ENCODE results near the gene CISD1.

Gene CISD1

DNA sequence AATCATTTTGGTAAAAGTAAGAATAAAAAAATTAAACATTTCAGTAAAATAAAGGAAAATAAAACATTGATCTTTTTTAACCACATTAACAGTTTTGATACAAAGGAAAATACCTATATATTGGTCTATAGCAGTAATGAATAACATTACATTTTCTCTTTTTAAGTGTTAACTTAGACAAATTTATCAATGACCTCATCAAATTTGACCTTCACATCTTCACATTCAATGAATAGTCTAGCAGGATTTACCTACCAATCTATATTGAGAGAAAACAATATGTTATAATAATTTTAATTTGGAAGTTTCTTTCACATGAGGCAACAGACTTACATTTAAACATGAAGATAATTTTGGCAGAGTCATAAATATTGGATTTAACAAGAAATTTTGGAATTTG, 47.9 kb downstream of the CISD1 start:
- no peak for DNase-seq

DNA sequence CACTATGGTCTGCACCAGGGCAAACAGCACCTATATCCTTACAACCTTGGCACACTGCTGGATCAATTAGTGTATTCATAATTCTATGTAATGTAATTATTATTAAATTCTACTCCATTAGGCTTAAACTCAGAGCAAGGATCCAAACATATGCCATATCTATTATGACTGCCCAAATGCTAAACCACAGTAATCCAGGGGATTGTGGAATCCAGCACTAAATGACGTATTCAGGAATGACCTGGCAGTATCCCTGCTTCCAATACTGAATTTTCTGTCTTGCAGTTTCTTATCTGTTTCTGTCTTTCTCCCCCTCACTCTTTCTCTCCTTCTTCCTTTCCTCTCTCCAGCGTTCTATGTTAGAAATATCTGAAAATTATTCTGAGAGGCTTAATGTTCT, 49.4 kb downstream of the CISD1 start:
- no peak for DNase-seq

DNA sequence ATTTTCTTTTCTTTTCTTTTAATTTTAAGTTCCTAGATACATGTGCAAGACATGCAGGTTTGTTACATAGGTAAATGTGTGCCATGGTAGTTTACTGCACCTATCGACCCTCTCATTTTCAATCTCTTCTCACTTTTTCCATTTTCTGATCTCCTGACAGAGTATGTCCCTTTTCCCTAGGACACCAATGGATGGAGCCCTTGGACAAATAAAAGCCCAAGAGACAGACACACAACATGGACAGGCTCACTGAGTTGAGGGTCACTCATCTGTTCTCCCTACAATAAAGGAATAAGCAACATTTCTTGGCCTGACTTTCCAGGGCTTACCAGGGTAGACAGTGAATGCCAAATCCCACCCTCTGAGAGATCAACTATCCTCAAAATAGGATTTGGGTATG, 50.6 kb downstream of the CISD1 start:
- no peak for DNase-seq

DNA sequence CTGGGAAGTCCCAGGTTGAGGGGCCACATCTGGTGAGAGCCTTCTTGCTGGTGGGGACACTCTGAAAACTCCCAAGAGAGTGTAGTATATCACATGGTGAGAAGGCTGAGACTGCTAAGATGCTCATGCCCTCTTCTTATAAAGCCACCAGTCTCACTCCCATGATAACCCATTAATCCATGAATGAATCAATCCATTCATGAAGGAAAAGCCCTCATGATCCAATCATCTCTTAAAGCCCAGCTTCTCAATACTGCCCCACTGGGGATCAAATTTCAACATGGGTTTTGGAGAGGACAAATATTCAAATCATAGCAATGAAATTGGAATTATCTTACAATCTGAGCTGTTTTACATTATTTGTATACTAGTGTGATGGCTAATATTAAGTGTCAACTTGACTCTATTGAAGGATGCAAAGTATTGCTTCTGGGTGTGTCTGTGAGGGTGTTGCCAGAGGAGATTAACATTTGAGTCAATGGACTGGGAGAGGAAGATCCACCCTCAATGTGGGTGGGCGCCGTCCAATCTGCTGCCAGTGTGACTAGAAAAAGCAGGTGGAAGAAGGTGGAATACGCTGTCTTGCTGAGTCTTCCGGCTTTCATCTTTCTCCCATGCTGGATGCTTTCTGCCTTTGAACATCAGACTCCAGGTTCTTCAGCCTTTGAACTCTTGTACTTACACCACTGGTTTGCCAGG, 51.5 kb downstream of the CISD1 start:
- DNase-seq: no peak

DNA sequence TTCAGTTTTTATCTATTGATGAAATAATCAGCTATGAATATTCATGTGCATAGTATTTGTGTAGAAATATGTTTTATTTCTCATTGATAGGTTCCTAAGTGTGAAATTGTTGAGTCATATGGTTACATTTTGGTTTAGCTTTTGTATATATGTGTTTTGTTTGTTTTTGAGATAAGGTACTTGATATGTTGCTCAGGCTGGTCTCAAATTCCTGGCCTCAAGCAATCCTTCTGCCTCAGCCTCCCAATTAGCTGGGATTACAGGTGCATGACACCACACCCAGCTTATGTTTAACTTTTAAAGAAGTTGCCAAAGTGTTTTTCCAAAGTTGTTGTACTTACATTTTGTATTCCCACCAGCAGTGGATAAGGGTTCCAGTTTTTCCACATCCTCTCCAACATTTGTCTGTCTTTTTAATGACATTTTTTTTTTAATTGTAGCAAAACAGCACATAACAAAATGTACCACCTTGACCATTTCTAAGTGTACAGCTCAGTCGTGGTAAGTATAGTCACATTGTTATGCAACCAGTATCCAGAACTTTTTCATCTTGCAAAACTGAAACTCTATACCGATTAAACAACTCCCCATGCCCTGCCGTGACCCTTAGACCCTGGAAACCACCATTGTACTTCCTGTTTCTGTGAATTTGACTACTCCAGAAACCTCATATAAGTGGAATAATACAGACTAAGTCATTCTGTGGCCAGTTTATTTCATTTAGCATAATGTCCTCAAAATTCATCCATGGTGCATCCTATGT, 53.3 kb downstream of the CISD1 start:
- no peak for DNase-seq

DNA sequence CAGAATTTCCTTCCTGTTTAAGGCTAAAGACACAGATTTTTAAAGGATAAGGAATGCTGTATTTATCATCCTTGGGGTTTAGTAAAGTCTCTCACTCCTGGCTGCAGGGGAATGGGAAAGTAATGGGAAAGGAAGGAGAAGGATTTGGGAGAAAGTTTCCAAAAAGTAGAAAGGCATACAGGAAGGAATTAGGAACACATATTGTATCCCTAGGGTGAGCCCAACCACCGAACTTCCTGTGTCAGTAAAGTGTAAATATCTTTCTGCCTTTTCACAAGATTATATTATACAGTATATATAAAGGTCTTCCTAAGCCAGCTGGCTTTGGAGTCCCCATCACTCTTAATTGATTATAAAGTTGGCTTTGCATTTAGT, 53.9 kb downstream of the CISD1 start:
- no peak for DNase-seq

DNA sequence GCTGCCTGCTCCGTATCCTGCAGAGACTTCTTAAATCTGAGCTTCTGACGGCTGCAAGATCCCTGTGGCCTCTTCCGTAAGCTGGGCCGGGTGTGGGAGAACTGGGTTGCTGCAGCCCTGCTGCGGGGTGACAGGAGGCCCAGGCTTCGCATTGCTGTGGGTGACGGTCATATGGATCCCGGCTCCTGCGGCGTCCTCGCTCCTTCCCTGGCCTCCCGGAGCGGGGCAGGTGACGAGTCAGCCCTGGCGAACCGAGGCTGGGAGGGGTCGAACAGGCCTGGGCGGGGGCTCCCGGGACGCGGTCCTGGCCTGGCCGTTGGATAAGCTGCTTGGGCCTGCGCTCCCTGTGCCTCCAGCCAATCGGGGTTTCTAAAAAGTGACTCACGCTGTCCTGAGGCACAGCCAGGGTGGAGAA, 58.0 kb downstream of the CISD1 start:
- DNase-seq: no peak

DNA sequence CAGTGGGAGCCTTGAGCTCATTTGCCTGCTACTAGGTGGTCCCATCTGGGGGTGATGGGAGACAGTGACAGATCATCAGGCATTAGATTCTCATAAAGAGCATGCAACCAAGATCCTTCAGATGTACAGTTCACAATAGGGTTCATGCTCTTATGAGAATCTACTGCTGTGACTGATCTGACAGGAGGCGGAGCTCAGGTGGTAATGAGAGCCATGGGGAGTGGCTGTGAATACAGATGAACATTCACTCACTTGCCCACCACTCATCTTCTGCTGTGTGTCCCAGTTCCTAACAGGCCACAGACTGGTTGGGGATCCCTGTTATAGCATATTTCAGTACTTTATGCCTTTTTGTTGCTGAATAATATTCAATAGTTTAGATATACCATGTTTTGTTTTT, 59.3 kb downstream of the CISD1 start:
- no peak for DNase-seq

DNA sequence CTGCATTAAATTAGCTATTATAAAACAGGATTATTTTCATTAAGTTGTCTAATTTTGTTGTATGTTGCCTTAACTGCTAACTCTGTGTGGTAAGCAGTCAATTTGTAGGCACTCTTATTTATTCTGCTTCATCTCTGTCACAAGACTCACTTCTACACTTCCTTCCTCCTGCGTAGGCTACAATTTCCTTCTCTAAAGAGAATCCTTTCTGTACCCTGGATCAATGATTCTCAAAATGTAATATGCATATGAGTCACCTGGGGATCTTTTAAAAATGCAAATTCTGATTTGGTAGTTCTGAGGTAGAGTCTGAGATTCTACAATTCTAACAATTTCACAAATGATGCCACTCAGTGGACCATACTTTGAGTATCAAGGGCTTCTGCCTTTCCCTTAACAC, 61.5 kb downstream of the CISD1 start:
- no peak for DNase-seq

DNA sequence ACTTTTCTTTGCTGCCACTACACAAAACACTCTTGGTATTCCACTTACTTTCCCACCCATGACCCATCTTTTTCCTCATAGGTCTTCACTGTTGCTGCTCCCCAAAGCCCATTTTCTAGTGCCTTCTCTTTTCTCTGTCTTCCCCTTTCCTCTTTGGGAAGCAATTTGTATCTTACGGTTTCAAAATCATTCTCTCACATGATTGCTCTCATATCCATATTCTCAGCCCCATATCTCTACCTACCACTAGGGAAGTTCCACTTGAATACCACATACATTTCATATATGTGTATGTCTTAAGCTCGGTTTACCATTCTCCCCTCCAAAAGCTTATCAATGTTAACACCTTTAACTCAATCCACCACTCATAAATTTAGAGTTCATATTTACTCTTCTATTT, 62.7 kb downstream of the CISD1 start:
- no peak for DNase-seq

DNA sequence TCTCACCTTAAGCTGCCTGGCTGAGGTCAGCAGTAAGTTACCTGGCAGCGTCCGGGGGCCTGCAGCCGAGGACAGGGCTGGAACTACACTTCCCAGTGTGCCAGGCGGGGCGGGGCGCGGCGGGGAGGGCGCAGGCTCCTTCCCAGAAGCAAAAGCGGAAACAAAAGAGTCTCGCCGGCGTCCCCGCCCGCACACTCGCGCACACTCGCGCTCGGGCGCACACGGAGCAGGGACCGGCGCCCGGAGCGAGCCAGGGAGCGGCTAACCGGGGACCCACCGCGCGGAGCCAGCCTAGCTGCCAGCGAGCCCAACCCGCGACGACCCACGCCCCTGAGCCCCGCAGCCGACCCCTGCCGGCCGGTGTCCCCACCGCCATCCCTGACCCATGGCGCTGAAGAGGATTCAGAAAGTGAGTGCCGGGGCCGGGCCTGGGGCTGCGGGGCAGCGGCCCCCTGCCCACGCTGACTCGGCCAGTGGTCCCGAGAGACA, 65.9 kb downstream of the CISD1 start, which contains the start of gene UBE2D1:
Gene UBE2D1 (plus strand): TSS at position 190 of the 489 bp plus-strand sequence. CDS start 196 bp downstream, at position 386.
- peak; percentile 80 for DNase-seq

DNA sequence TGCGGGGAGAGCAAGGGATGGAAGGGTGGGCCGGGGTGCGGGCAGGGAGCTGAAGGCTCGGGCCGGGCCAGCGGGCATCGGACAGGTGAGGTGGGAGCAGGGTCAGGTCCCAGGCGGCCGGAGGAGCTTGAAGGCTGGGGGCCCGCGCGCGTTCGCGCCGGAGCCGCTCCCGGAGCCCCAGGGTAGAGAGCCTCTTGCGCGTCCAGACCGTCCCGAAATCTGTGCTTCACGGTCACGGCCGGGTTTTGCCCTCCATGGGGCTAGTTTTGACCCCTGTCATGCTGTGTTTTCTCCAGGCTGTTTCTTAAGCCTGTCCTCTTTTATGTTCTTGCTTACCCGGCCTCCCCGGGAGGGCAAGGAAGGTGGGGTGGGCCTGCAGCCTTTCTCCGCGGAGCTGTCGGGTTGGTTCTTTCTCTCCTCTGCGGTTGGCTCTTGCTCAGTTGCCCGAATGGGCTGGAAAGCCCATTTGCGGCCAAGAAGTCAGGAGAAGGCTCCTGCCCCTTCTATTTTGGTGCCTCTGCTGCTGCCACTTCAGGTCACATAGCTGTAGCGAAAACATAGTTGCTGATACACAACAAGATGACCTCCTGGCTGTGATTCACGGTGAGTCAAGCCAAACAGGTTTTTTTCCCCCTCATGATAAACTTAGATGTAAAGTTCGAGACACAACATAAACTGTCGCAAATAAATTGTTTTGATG, 66.5 kb downstream of the CISD1 start:
- DNase-seq: no peak

DNA sequence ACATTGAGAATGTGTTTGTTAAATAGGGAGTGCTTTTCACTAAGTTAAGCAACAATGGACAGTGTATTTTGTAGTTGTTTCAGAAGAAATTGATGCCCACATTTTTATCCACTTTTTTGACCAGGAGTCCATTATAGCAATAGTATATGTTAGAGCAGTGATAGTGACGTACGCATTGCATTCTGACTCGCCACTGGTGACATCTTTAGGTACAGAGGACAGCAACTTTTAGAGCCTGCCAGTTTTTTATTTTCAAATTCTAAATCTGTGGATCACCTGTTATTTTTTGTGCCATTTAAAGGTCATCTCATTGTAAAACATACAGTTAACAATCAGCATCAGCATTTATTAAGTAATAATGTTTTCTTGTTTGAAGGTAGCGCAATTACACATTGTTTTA, 67.3 kb downstream of the CISD1 start:
- no peak for DNase-seq
